HG02981 (cell line): ENCODE data around the gene CHIT1.

Experiments used
- ATAC-seq: cut with Tn5 transposase; IDR thresholded peaks from one replicate; pipeline ENCODE4 v1.9.1; 2021; ENCODE audit warnings: mild to moderate bottlenecking, moderate library complexity; ENCODE audit not compliant: unreplicated experiment

Gene CHIT1

DNA sequence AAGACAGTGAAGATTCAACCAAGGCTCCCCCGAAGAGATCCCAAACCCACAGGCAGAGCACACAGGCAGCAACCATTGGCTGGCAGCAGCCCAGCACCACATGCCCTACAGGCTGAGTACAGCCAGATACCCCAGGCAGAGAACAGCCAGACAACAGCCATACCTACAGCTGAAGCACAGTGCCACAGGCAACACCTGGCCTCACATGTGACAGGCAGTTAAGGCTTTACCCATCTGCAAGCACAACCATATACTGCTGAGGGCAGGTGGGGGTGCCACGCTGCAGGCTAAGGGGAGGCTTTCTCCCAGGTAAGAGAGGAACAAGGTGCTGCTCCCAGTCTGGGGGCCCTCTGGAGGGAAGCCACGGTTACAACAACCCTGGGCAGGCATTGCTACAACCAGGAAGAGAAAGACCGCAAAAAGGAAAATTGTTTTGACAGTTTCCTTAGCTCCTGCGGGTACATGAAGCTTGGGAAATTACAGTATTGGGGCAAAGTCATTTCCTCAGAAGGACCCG, 12.3 kb downstream of the CHIT1 start:
- ATAC-seq = no peak

DNA sequence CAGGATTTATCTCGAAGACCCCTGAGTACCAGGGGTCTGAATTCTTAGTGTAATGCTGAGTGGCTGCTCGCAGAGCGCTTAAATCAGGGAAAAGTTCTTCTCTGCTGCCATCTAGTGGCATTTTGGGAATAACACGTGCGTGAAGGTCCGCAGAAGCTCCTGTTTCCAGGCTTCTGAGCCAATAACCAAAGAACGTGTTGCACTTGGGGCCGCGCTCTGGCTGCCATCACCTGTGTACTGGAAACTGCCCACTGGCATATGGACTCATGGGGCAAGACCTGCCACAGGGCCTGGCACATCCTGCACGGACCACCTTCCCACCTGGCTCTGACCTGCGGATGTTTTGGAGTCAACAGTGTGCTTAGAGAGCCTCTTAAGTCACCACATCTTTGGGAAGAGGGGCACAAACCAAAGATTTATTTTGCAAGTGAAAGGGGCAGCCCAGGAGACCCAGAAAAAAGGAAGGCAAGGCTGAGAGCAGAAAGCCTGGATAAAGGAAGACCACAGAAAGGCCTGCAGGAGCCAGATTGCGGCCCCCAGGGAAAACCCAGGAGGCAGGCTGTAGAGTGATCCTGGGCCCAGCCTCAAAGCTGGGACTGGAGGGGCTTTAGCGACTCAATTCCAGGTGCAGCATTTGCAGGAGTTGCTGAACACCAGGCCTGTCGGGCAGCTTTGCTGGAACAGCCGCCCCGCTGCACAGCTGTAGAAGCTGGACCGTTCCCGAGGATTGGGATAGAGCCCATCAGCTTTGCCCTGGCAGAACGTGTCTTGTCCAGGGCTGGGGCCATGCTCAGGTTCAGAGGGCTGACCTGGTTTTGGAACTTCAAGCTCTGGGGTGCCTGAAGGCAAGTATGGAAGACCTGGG, 13.0 kb downstream of the CHIT1 start:
- ATAC-seq = no peak

DNA sequence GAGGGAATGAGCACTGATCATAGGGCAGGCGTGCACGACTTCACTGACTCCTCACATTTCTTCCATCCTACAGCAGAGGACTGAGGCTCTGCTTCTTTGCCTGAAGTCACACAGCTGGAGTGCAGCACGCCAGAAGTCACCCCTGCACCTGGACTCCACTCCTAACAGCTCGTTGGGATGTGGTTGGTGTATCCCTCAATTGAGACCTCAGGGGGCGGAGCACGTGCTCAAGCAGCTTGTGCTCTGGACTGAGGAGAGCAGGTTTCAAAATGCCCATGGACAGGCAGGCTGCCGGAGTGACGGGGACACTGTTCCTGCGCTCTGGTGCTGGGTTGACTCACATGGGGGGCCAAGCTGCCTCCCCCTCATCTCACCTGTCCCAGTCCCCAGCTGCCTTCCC, 13.9 kb downstream of the CHIT1 start:
- ATAC-seq = no peak

DNA sequence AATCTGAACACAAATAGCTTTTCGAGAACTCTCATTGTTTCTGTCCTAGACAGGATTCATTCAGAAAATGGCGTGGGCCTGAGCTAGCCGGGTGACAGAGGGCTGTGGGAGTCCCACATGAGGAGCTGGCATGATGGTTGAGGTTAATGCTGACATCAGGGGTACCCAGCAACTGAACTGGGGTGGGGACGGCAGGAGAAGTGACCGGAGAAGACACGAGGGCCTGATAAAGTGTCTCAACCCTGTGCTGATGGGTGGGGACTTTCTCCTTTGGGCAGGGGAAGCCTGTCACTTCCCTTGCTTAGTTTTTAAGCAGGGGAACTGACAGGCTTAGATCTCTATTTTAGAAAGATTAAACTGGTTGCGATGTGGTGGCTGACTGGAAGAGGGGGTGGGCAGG, 14.6 kb downstream of the CHIT1 start:
- no peak for ATAC-seq

DNA sequence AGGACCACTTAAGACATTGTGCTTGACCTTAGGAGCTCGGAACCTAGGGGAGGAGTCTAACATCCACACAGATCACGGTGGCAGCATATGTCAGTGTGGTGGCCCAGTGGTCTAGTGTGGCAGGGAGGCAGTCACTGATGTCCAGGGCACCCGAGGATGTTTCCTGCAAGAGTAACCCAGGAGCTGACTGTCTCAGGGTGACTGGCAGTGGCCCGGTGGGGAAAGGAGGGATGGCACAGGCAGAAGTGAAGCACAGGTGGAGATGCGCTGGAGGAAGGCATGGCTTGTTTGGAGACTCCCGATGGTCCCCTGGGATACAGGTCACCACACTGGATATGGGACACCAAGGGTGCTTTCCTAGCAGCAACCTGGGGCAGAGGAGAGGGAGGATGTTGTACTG, 16.3 kb downstream of the CHIT1 start:
- no peak for ATAC-seq

DNA sequence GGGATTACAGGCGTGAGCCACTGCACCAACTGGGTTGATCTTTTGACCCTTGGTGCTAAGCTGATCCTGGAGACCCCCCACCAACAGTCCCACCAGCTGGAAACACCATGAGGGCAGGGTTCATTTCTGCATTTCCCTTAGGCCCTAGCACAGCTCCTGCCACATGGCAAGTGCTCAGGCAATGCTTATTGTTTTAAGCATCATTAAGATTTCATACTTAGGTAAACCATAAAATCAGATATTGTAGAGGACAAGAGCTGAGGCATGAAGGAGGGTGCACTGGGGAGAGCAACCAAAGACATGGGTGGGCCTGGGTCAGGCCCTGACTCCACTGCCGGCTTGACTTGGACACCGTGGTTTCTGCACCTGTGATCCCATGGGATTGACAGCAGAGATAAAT, 17.7 kb downstream of the CHIT1 start:
- no peak for ATAC-seq

DNA sequence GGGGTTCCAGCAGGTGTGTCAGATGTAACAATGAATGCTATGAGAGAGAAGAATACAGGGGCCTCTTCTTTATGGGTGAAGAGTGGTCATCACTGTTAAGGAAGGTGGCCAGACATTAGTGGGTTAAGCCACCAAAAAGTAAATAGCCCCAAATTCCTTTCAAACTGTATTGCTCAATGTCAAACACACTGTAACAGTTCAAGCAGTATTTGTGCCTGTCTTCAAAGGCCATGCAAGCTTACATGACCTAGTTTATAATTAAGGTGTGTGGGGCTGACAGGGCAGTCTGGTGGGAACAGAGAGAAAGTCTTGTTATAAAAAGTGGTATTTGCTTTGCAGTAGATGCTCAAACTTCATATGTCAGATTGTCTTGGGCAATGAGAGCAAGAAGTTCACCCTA, 18.5 kb downstream of the CHIT1 start:
- ATAC-seq = no peak

DNA sequence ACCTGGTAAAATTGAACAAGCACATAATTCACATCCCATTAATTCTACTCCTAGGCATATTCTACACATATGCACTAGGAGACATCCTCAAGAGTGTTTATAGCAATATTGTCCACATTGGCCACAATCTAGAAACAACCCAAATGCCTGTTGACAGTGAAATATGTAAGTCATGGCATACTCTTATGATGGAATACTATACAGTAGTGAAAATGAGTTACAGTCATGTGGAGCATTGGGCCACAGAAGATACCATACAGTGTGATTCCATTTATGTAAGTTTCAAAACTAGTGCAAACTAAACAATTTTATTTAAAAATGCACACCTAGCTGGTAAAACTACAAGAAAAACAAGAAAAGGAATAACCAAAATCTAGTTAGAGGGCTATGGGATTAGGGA, 19.1 kb downstream of the CHIT1 start:
- no peak for ATAC-seq

DNA sequence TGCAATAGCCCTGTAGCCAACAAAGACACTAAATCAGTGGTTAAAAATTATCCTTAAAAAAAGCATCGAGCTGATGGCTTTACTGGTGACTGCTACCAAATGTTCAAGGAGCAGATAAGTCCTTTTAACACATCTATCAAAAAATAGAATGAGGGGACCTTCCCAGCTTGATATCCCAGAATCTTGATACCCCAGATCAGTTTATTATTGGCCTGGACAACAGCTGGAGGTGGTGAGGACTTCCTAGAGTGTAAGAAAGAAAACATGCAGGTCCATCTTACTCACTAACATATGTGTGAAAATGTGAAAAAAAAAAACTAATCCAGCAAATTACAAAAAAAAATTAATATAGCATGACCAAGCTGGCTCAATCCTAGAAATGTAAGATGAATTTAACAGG, 21.3 kb downstream of the CHIT1 start:
- ATAC-seq = no peak

DNA sequence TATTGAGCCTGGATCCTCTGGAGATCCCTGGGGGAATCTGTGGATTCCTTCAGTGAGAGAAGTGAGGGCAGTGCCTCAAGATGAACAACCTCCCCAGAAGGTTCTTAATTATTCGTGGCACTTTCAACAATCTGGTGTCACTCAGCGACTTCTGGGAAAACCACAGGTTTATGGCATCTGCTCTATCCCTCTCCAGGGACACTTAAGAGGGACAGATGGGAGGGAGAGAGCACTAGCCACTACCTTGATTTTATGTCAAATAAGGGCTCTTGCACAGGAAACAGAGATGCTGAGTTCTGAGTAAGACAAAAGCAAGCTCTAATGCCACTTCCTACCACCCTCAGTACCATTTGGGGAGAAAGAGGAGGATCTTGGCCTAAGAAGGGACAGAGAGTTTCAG, 21.7 kb downstream of the CHIT1 start:
- ATAC-seq = no peak

DNA sequence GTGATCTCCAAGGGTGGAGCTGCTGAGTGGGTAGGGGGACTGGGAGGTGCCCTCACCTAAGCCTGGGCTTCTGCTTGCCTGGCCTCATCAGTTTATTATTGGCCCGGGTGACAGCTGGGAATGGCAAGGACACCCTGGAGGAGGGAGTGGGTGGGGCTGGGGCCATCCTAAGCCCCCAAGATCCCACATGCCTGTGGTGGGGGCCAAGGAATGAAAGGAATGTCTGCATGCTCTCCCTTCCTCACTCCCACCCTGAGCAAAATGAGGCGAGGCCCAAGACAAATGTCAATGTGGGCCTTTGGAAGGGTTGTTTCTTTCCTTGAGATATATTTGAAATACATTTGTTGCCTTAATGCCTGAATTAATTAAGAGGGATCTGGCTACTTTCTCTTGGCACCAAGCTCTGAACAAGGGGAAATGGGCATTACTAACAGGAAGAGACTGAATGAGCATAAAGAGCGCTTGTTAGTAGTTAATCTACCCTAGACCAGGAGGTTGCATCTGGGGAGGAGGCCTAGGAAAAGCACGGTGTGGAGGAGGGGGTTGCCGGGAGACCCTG, 23.3 kb downstream of the CHIT1 start:
- ATAC-seq = no peak

DNA sequence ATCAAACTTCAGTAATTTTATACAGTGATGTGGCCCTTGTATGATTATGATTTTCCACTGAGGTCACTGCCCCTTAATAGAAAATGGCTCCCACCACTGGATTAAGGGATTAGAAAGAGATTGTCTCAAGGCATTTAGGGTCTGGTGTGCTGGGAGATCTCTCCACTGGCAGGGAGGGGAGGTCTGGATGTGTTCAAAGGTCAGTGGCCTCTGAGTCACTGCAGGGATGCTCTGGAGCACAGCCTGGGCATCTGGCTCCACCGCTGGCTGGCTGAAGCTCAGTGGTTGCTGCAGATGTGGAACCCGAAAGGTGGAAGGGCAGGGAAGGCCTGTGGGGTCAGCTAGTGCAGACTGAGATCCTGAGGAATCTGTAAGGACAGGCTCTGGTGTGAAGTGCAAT, 24.7 kb downstream of the CHIT1 start:
- ATAC-seq = no peak

DNA sequence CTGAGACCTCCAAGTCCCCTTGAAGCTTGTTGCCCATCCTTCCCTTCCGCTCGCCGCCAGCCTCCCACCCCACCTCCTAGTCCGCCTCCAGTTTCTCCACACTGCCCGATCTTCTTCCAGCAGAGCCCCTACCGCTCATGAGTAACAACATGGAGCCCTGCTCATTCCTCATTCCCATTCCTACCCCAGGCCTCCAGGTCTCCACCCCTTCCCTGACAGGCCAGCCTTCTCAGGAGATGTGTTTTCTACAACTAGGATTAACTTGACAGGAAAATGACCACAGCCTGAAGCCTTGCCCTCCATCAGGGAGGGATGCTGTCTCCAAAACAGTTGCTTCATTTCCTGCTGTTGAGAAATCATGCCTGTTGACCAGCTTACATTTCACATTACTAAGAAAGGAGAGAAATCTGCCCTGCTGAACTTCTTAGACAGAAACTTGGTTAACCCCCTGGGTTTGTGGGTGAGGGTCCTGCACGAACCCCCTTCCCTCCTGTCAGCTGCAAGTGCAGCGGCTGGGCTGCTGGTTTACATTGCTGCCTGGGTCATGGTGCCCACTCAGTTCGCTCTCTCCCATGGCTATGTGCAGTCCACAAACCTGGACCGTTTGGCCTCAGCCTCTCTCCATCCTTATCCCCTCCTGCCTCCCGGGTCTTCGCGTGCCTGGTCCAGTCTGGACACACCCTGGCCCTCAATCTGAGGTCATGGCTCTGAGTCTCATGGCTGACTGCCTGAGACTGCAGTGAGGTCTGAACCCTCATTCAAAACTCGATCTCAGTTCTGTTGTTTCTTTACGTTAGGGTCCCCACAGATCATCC, 26.8 kb downstream of the CHIT1 start:
- ATAC-seq = no peak

DNA sequence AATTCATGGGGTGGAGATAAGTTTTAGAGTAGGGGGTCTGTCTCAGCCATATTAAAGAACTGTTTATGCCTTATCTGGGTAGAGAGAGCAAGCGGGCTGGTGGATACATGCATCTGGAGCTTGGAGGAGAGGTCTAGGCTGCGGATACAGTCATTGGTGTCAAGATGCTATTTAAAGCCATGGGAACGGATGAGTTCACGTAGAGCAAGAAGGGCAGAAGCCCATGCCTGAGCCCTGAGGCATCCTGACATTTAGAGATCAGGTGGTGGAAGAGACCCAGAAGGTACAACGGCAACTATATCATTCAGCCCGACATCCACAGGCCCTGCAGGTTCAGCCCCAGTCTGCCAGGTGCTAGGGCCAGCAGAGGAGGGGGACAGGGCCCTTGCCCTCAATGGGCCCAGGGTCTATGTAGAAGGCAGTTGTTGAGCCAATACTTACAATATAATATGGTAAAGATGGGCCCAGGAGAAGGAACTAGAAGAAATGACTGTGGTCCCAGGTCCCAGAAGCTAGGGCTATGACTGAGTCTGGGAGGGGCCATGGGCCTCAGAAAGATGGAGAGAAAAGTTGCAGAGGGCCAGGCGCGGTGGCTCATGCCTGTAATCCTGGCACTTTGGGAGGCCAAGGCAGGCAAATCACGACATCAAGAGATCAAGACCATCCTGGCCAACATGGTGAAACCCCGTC, 27.8 kb downstream of the CHIT1 start:
- ATAC-seq = no peak

DNA sequence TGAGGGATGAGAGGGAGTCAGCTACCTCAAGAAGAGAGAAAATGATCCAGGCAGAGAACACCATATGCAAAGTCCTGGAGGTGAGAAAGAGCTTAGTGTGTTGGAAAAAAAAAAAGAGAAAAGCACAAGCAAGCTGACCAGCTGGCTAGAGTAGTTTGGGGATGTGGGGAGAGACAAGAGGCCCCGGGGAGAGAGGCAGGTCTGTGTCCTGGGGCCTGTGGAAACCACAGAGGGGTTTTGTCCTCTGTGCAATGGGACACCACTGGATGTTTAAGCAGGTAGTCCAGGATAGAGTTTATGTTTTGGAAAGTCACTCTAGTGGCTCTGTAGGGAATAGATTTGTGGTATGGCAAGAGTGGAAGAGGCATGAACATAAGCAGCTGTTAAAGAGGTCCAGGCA, 28.6 kb downstream of the CHIT1 start:
- no peak for ATAC-seq

DNA sequence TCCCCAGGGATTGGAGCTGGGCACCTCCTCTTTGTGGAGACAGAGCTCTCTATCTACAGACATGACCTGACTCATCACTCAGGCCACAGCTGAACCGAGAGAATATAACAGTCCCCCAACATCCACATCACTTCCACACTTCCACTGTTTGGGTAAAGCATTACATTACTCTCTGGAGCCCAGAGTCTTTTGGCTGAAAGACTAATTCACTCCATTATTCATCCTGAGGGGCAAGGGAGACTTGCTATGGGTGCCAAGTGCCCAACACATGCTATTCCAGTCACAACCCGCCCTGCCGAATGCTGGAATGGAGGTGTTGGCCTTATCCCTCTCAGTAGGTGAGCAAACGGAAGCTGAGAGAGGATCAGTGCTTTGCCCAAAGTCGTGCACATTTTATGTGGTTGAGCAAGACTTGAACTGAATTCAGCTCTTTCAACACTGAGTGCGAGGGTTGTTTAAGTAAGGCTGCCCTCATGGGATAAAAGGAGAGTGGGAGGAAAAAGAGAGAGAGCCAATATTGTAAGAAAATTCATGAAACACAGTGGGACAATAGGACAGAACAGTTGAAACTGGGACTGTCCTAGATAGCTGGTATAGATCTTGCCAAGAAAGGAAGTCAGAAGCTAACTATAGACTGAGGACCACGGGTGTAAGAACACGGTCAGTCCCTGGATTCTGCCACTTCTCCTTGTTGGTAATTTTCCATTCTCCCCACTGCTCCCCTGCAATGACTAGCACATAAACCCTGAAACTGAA, 29.5 kb downstream of the CHIT1 start:
- ATAC-seq = no peak

DNA sequence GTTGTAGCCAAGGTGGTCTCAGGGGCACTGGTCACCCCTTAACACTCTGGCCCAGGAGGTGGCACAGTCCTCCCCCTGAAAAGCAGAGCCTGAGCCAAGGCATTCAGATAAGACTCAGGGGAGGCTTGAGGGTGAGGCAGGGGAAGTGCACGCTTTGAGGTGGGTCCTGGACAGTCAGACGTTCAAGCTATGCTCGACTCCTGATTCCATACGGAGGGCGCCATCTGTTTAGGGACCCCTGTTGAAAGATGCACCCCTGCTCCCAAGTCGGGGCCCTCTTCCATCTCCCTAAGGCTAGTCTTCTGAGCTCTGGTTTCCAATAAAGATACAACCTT, 30.0 kb downstream of the CHIT1 start:
- ATAC-seq = no peak

DNA sequence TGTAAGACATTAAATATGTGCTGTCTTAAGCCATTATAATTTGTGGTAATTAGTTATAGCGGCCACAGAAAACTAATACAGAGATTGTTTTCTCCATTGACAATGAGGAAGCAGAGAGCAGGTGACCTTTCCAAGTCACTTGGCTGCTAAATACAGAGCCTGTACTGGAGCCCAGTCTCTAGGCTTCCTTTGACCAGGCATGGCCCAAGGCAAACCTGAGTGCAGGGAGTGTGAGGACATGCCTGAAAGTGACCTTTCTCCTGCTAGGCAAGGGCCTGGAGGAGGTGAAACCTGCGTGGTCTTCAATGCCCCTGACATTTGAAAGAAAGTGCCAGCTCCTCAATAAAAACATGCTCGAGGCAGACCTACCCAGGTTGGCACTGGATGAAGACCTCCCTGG, 30.5 kb downstream of the CHIT1 start:
- no peak for ATAC-seq

DNA sequence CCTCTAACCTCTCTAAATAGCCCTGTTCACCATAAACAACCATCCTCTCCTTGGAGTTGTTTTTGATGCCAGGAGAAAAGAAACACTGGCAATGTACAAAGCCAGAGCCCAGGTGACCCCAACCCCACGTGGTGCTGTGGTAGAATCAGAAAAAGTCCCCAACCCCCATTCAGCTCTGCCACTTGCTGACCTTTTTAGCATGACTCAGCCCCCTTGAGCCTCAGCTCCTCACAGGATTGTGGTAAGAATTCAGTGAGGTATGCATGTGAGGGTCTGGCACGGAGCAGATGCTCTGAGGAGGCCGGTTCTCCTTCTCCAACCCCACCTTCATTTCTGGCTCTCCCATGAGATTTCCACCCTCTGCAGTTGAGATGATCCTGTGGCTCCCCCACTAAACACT, 31.8 kb downstream of the CHIT1 start:
- no peak for ATAC-seq

DNA sequence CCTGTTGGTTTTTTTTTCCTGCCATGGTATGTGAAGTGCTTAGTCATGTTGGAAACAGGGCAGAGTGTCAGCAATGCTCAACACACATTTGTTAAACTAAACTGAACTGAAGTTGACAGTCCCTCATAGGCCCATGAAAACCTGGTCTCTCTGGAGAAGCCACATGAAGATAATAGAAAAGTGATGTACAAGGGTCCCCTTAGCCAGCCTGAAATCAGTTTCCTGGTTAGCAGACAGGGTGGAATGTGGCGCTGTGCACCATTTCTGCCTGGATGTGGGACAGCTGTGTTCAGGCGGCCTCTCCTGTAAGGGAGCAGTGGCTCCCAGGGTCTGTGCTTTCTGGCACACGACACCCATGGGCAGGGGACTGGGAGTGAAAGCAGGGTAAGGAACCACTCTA, 33.1 kb downstream of the CHIT1 start:
- no peak for ATAC-seq

DNA sequence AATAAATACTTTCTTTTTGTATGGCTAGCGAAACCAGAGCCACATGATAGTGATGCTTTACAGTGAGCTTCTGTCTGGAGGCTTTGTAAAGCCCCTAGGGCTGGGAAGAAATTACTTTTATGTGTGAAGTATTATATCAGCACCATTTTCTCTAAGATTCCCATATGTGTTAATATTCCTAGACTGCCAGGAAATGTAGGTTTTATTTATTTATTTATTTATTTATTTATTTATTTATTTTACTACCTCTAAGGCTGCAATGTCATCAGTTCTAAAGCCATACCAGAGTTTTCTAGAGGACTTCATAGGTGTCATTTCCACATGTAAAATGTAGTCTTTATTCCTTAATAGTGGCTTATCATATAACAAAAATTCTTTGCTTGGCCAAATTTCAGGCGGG, 38.5 kb downstream of the CHIT1 start:
- ATAC-seq = no peak
